GM19025 (cell line): Measurements from ENCODE around the gene PLCB3.
A peak's percentile ranks its signal among the peaks of the same experiment; 100 is the strongest.

Experiments
- ATAC-seq: cut with Tn5 transposase; IDR thresholded peaks from one replicate; pipeline ENCODE4 v1.9.1; 2021; ENCODE audit warnings: mild to moderate bottlenecking, low read depth, moderate library complexity; ENCODE audit not compliant: unreplicated experiment

PLCB3 gene

GRCh38 chr11:64316672-64317324 lies 65.5 kb downstream of the PLCB3 start:
- no peak for ATAC-seq

DNA sequence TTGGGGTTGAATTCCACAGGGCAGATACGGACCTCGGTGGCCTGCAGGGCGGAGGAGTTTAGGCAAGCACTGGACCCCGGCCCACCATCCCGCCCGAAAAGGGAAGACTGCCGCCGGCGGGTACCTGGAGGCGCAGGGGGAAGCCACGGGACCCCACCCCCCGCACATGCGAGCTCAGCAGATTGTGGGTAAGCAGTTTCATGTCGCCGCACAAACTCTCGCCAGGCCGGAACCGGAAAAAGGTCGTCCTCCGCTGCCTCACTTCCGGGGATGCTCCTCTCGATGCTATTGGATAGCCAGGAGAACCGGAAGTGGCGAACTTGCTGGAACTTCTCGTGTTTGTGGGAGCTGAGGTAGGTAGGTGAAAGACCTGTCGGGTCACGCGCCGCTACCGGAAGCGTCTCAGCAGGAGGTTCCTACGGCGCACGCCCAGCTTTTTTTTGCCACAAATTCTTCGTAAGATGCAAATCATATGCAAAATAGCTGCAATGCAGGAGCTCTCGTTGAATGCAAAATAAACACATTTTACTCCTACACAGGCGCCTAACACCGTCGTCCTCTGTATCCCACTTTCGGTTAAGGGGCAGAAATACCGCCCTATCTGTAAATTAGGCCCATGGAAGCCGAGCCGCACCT lies 66.1 kb downstream of the PLCB3 start, which contains the start of gene TRMT112:
Gene TRMT112 (minus strand): TSS at position 235 of the 636 bp plus-strand sequence. CDS start 33 bp downstream, at position 202.
- peak; percentile 59 for ATAC-seq

DNA sequence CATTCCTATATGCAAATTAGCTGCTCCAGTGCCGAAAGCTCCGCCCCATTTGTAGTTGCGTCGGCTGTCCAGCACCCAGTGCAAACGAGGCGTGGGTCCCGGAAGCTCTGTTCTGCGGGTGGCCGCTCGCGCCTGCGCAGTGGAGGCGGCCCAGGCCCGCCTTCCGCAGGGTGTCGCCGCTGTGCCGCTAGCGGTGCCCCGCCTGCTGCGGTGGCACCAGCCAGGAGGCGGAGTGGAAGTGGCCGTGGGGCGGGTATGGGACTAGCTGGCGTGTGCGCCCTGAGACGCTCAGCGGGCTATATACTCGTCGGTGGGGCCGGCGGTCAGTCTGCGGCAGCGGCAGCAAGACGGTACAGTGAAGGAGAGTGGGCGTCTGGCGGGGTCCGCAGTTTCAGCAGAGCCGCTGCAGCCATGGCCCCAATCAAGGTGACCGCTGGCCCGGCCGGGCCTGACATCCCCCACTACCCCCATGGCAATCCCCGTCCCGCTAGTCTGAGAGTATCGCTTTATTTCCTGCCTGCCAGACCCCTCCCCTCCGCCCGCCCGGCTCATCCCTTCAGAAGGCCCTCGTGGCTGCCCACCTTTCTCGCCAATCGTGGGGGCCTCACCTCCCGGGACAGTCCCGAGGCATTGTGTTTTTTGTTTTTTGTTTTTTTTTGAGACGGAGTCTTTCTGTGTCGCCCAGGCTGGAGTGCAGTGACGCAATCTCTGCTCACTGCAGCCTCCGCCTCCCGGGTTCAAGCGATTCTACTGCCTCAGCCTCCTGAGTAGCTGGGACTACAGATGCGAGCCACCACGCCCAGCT lies 66.8 kb downstream of the PLCB3 start, which contains the start of gene PRDX5:
Gene PRDX5 (plus strand): TSS at position 161 of the 805 bp plus-strand sequence. CDS start 95 bp downstream, at position 256.
- ATAC-seq: peak; percentile 73
